HG03432 (cell line): ENCODE data around the gene PDGFC.
"Not testable (repeated sequence)": the region's sequence is repeated elsewhere in the genome, so short reads cannot be mapped to it uniquely, and the experiment has no call there.

Experiments used
- ATAC-seq: cut with Tn5 transposase; IDR thresholded peaks from one replicate; pipeline ENCODE4 v1.9.1; 2021; ENCODE audit warnings: mild to moderate bottlenecking, moderate library complexity; ENCODE audit not compliant: unreplicated experiment

Gene PDGFC

DNA sequence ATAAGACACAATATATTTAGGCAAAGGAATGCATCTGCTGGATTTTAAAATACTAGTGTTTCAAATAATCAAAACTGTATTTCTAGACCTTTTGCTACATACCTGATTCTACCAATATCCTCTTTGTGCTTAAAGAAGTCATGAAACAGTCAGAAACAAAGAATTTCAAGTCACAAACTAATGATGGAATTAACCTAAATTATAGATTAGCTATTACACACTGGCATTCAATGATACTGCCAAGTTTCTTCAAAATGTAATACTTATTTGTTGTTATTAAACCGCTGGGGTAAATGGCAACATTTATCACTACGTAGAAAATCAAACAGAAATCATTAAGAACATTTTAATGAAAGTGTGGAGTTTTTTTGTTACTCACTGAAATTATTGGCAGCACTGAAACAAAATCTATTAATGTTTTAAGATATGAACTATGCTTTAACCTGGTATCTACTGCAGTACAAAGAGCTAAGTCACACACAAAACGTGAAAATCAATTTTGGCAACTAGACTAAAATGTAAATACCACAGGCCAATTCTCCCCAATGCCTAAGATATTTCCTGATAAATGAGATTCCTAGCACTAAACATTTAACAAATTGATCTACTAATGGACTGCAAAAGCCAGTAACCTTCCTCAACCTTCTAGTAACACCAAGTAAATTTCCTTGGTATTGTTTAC, 19.4 kb downstream of the PDGFC start:
- ATAC-seq, result no peak

DNA sequence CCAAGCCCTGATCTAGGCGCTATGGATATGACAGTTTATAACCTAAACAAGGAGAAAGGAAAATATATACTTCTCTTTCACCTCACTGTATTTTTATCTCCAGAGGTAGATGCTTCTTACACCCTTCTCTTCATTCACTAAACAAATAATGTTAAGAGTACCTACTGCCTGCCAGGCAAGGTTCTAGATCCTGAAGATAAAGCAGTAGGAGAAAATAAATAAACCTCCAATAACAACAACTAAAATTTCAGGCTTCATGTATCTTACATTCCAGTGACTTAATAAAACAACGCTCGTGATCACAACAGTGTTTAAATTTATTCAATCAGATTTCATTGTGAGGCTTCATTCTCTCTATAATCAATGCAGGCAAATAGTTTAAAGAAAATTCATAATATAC, 20.7 kb downstream of the PDGFC start:
- no peak for ATAC-seq

- no peak for ATAC-seq
These were observed 21.5 kb downstream of the PDGFC start for GRCh38 chr4:156950090-156950489.

DNA sequence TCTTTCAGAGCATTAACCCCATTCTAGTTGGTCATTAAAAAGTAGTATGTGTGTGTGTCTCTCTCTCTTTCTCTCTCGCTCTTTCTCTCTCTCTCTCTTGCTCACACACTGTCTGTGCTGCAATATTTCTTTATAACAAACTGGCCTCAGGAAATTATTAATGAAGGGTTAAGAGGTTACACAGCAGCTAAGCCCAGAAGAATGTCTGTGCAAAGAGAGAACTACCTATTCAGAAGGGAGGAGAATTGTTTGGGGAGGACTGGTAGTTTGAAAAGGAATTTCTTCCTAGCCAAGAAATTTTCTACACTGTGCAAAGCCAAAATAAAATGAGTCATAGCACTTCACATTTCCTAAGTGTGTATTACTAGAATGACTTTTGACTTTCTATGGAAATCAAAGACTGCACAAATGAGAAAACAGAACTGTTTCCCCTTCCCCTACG, 22.2 kb downstream of the PDGFC start:
- ATAC-seq, result no peak

GRCh38 chr4:156948738-156949137, 22.9 kb downstream of the PDGFC start:
- no peak for ATAC-seq

DNA sequence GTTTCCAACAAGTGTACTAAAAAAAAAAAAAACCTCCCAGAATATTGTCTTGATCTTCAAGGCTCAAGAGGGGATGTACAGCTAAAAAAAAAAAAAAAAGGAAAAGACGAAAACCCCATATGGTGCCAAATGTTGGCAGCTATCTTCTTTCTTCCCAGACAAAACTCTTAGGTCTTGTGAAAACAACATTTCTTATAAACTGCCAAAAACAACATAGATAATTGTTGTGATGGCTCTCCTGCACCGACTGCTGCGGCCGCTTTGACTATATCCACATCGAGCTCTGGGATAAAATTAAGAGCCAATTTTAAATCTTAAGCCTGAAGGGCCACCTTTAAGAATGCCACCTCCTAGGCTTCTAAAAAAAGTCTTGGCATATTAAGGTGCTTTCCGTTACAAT, 23.5 kb downstream of the PDGFC start:
- no peak for ATAC-seq

DNA sequence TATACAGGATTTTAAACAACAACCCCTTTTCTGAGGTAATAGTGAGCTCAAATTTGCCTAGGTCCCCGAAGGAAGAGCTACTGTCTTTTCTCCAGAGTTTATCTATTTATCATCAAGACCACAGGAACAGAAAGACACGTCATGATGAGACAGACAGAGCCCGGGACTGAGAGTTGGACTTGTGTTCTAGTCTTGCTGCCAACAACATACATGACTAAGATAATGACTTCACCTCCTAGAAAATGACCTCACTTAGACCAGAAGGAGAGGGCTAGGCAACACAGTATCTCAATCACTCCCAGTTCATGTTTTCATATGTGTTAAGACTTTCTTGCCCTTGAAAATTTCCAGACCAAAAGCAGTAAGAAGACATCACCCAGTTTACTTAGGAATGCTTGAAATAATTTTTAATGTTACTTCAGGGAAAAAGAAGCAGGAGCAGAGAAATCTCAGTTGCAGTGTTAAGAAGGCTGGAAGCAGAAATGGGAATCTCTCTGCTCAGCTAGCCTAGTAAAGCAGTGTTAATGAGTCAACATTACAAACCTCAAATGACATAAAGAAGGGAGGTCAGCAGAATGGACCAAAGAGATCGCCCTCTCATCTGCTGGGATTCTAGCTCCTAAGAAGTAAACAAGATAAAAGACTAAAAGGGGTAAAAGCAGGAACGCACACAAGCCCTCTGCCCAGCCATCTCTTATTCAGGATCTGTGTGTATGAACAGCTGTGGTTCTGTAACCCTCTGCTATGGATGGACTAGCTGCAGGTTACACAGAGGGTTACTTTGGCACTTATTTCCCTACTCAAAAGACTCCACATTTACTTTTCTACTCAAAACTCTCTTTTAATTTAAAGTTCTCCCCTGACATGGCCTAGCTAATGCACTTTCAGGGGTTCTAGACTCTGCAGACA, 24.8 kb downstream of the PDGFC start:
- ATAC-seq, result peak; percentile 57

- ATAC-seq, result no peak
These were observed 26.1 kb downstream of the PDGFC start for GRCh38 chr4:156945532-156945931.

DNA sequence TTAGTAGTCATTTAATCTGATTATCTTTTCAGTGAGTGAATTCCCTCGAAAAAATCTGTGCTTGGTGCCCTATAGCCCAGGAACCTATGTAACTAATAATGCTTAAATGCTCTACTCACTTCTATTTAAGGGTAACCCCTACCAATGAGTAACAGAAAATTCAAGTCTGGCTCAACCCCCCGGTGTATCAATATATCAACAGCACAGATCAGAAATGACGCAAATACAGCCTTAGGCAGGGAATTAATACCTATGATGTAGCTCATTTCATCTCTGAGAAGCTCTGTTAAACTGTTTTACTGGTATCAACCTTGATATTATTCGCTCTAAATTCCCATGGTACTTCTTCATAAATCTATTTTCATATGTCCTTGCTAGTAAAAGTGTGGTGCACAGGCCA, 28.6 kb downstream of the PDGFC start:
- ATAC-seq, result no peak

GRCh38 chr4:156941940-156942548, 29.6 kb downstream of the PDGFC start:
- ATAC-seq, result peak; percentile 66

- no peak for ATAC-seq
These were observed 31.8 kb downstream of the PDGFC start for GRCh38 chr4:156939801-156940200.

DNA sequence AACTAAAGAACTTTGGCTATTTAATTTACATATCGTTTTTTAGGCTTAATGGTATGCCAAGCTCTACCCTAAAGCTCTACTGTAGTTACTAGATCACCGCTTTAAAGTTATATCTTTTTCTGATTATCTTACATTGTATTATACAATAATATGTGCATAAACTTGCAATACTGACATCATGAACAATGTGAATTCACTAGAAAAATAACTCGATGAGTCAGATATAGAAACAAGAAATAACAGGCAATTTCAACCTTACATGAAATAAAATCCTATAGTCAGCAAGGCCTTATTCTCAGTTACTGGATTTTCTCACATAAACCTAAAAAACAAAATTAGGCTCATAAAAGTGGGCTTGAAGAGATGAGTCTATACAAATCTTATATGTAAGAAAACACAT, 32.5 kb downstream of the PDGFC start:
- no peak for ATAC-seq

DNA sequence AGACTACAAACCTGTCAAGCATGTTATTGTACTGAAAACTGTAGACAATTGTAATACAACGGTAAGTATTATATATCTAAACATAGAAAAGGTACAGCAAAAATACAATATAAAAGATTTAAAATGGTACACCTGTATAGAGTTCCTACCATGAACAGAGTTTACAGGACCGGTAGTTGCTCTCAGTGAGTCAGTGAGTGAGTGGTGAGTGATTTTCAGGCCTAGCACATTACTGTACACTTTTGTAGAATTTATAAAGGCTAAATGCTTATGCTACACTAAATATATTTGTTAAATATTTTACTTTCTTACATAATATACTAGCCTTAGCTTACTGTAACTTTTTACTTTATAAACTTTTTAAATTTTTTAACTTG, 37.4 kb downstream of the PDGFC start:
- no peak for ATAC-seq

DNA sequence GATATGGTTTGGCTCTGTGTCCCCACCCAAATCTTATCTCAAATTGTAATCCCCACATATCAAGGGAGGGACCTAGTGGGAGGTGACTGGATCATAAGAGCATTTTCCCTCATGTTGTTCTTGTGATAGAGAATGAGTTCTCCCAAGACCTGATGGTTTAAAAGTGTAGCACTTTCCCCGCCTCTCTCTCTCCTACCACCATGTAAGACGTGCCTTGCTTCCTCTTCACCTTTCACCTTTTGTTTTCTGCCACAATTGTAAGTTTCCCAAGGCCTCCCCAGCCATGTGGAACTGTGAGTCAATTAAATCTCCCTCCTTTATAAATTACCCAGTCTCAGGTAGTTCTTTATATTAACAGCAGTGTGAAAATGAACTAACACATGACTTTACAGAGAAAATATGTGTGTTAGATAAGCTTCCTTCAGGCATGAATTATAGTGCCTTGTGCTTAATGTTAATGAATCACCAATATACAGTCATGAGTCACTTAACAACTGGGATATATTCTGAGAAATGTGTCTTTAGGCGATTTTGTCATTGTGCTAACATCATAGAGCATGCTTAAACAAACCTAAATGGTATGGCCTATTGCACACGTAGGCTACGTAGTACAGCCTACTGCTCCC, 37.9 kb downstream of the PDGFC start:
- no peak for ATAC-seq

DNA sequence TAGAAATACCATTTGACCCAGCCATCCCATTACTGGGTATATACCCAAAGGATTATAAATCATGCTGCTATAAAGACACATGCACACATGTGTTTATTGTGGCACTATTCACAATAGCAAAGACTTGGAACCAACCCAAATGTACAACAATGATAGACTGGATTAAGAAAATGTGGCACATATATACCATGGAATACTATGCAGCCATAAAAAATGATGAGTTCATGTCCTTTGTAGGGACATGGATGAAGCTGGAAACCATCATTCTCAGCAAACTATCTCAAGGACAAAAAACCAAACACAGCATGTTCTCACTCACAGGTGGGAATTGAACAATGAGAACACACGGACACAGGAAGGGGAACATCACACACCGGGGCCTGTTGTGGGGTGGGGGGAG, 39.2 kb downstream of the PDGFC start:
- not testable (repeated sequence) for ATAC-seq

- ATAC-seq, result no peak
These were observed 40.3 kb downstream of the PDGFC start for GRCh38 chr4:156931267-156931666.

- no peak for ATAC-seq
These were observed 42.1 kb downstream of the PDGFC start for GRCh38 chr4:156929386-156930105.

- no peak for ATAC-seq
These were observed 46.8 kb downstream of the PDGFC start for GRCh38 chr4:156924774-156925315.

- ATAC-seq, result no peak
These were observed 48.1 kb downstream of the PDGFC start for GRCh38 chr4:156923525-156923924.

DNA sequence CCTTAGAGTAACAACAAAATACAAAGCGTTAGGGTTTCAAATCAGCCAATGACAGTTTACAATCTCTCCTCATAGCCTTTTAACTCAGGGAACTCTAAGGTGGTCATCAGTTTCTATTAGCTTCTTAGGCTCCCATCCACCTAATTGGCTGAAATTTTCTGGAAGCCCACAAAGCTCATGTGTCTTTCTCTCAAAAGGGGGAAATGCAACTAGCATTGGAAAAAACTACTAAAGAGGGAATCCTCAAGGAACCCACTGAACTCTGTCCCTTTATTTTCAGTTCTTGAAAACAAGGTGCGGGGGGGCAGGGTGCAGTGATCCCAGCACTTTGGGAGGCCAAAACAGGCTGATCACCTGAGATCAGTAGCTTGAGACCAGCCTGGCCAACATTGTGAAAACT, 56.4 kb downstream of the PDGFC start:
- no peak for ATAC-seq
